ENCODE measurements around the gene MTF2.
"Not testable (repeated sequence)": the region's sequence is repeated elsewhere in the genome, so short reads cannot be mapped to it uniquely, and the experiment has no call there.

Gene MTF2

GRCh38 chr1:93174638-93175037 lies 95.6 kb downstream of the MTF2 start:
- not testable (repeated sequence) for H2BK15ac ChIP-seq (ENCODE audit: low read length); H3K4me2 ChIP-seq (ENCODE audit: insufficient read depth, low read length, poor library complexity, severe bottlenecking); H2BK5ac ChIP-seq (ENCODE audit: low read length); H3K23ac ChIP-seq (ENCODE audit: low read depth, low read length, poor library complexity); H3K4ac ChIP-seq (ENCODE audit: low read length); H4K8ac ChIP-seq (ENCODE audit: low read depth, low read length); H3K18ac ChIP-seq (ENCODE audit: low read length); H3K9ac ChIP-seq (ENCODE audit: low read depth, low read length, poor library complexity); H2BK12ac ChIP-seq (ENCODE audit: low read length); H3K14ac ChIP-seq (ENCODE audit: low read length); H2AK5ac ChIP-seq (ENCODE audit: low read depth, low read length); H3K27ac ChIP-seq (replicated peaks; ENCODE audit: low read length); H3K27me3 ChIP-seq (ENCODE audit: control insufficient read depth in 3 of 3, insufficient read depth in 3 of 3, low read depth in 1 of 3, low read length in 3 of 3); H4K91ac ChIP-seq (ENCODE audit: low read depth, low read length, poor library complexity); H3K79me1 ChIP-seq (ENCODE audit: low read depth, low read length); H3K9me3 ChIP-seq (replicated peaks in 1 of 2; ENCODE audit: control insufficient read depth in 2 of 2, insufficient read depth in 1 of 2, low read depth in 1 of 2, low read length in 2 of 2); H2BK120ac ChIP-seq (ENCODE audit: low read depth, low read length); H2AFZ ChIP-seq (ENCODE audit: low read length); DNase-seq (ENCODE audit: low spot score); H3K4me1 ChIP-seq (ENCODE audit: control insufficient read depth in 2 of 2, insufficient read depth in 1 of 2, low read depth in 1 of 2, low read length in 2 of 2); H3K4me3 ChIP-seq (ENCODE audit: low read length in 2 of 2)
- H3K36me3 ChIP-seq (replicated peaks in 1 of 2; ENCODE audit: control insufficient read depth in 2 of 2, insufficient read depth in 2 of 2, low read length in 2 of 2), result peaks cover 0 to 30% of the 10 kb centered on the region in 2 donors
- WGBS, 2 donors (ENCODE audit: extremely low coverage in 2 of 2, insufficient read length in 2 of 2, insufficient replicate concordance in 1 of 2), result no CpG with 5 or more reads among the region's 3 CpGs

GRCh38 chr1:93177991-93178390 lies 98.9 kb downstream of the MTF2 start:
- no peak overlapping the region for H2BK120ac ChIP-seq (ENCODE audit: low read depth, low read length)
- H3K27me3 ChIP-seq (ENCODE audit: control insufficient read depth in 3 of 3, insufficient read depth in 3 of 3, low read depth in 1 of 3, low read length in 3 of 3), result no peaks in the 10 kb centered on the region
- H3K23ac ChIP-seq (ENCODE audit: low read depth, low read length, poor library complexity), result no peak overlapping the region
- no peak overlapping the region for H2BK12ac ChIP-seq (ENCODE audit: low read length)
- H3K18ac ChIP-seq (ENCODE audit: low read length), result no peak overlapping the region
- H3K27ac ChIP-seq (replicated peaks; ENCODE audit: low read length), result no peak overlapping the region
- peaks cover 2% of the 10 kb centered on the region for H3K79me1 ChIP-seq (ENCODE audit: low read depth, low read length)
- H3K9me3 ChIP-seq (replicated peaks in 1 of 2; ENCODE audit: control insufficient read depth in 2 of 2, insufficient read depth in 1 of 2, low read depth in 1 of 2, low read length in 2 of 2), result peaks cover 0 to 4% of the 10 kb centered on the region in 2 donors
- H2BK5ac ChIP-seq (ENCODE audit: low read length), result no peak overlapping the region
- DNase-seq (ENCODE audit: low spot score), result no peak
- peaks cover 0 to 25% of the 10 kb centered on the region in 2 donors for H3K36me3 ChIP-seq (replicated peaks in 1 of 2; ENCODE audit: control insufficient read depth in 2 of 2, insufficient read depth in 2 of 2, low read length in 2 of 2)
- no CpG with 5 or more reads among the region's 4 CpGs for WGBS, 2 donors (ENCODE audit: extremely low coverage in 2 of 2, insufficient read length in 2 of 2, insufficient replicate concordance in 1 of 2)
- H3K4me3 ChIP-seq (ENCODE audit: low read length in 2 of 2), result no peak overlapping the region
- H4K8ac ChIP-seq (ENCODE audit: low read depth, low read length), result no peak overlapping the region
- H3K14ac ChIP-seq (ENCODE audit: low read length), result no peak overlapping the region
- H3K9ac ChIP-seq (ENCODE audit: low read depth, low read length, poor library complexity), result no peak overlapping the region
- H3K4ac ChIP-seq (ENCODE audit: low read length), result no peak overlapping the region
- no peak overlapping the region for H2BK15ac ChIP-seq (ENCODE audit: low read length)
- no peak overlapping the region for H2AK5ac ChIP-seq (ENCODE audit: low read depth, low read length)
- no peak overlapping the region for H3K4me2 ChIP-seq (ENCODE audit: insufficient read depth, low read length, poor library complexity, severe bottlenecking)
- H2AFZ ChIP-seq (ENCODE audit: low read length), result no peak overlapping the region
- H3K4me1 ChIP-seq (ENCODE audit: control insufficient read depth in 2 of 2, insufficient read depth in 1 of 2, low read depth in 1 of 2, low read length in 2 of 2), result peaks cover 1 to 3% of the 10 kb centered on the region in 2 donors
- no peak overlapping the region for H4K91ac ChIP-seq (ENCODE audit: low read depth, low read length, poor library complexity)

DNA sequence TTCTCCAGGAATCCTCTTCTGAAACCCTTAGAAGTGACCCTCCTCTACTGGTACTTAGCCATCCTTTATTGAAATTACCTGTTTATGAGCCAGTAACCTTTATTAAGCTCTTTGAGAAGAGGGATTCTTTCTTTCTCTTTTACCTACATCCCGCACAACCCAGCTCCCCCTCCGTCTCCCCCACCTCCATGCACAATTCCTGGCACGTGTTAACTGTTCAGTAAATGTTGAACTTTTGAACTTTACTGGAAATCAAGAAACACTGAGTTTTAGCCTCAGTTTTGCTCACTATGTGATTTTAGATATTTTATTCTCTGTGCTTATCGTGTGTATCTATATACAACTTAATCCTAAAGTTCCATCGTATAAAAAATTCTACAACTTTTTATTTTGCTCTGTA lies 99.3 kb downstream of the MTF2 start:
- Histone ChIP-seq H3K27me3 (ENCODE audit: control insufficient read depth in 3 of 3, insufficient read depth in 3 of 3, low read depth in 1 of 3, low read length in 3 of 3) (no peaks in the 10 kb centered on the region), H3K4ac (ENCODE audit: low read length) (no peak overlapping the region), H3K27ac (replicated peaks; ENCODE audit: low read length) (no peak overlapping the region), H2AK5ac (ENCODE audit: low read depth, low read length) (no peak overlapping the region), H3K4me3 (ENCODE audit: low read length in 2 of 2) (peak overlapping the region in 1 of 2 donors; percentile 84), H2BK12ac (ENCODE audit: low read length) (no peak overlapping the region), H2AFZ (ENCODE audit: low read length) (no peak overlapping the region), H3K4me1 (ENCODE audit: control insufficient read depth in 2 of 2, insufficient read depth in 1 of 2, low read depth in 1 of 2, low read length in 2 of 2) (peaks cover 1 to 3% of the 10 kb centered on the region in 2 donors), H3K79me1 (ENCODE audit: low read depth, low read length) (peaks cover 2% of the 10 kb centered on the region), H3K23ac (ENCODE audit: low read depth, low read length, poor library complexity) (no peak overlapping the region), H4K91ac (ENCODE audit: low read depth, low read length, poor library complexity) (no peak overlapping the region), H2BK5ac (ENCODE audit: low read length) (no peak overlapping the region), H3K36me3 (replicated peaks in 1 of 2; ENCODE audit: control insufficient read depth in 2 of 2, insufficient read depth in 2 of 2, low read length in 2 of 2) (peaks cover 0 to 25% of the 10 kb centered on the region in 2 donors), H2BK15ac (ENCODE audit: low read length) (no peak overlapping the region), H3K4me2 (ENCODE audit: insufficient read depth, low read length, poor library complexity, severe bottlenecking) (no peak overlapping the region), H2BK120ac (ENCODE audit: low read depth, low read length) (no peak overlapping the region), H4K8ac (ENCODE audit: low read depth, low read length) (no peak overlapping the region), H3K9me3 (replicated peaks in 1 of 2; ENCODE audit: control insufficient read depth in 2 of 2, insufficient read depth in 1 of 2, low read depth in 1 of 2, low read length in 2 of 2) (peaks cover 0 to 4% of the 10 kb centered on the region in 2 donors), H3K14ac (ENCODE audit: low read length) (no peak overlapping the region), H3K18ac (ENCODE audit: low read length) (no peak overlapping the region), H3K9ac (ENCODE audit: low read depth, low read length, poor library complexity) (no peak overlapping the region)
- no peak for DNase-seq (ENCODE audit: low spot score)
- WGBS, 2 donors (ENCODE audit: extremely low coverage in 2 of 2, insufficient read length in 2 of 2, insufficient replicate concordance in 1 of 2), result no CpG with 5 or more reads among the region's 5 CpGs

- H4K91ac ChIP-seq (ENCODE audit: low read depth, low read length, poor library complexity), result peak within 1 kb of the TSS; percentile 6
- peak within 1 kb of the TSS; percentile 77 for H3K4me2 ChIP-seq (ENCODE audit: insufficient read depth, low read length, poor library complexity, severe bottlenecking)
- H2BK5ac ChIP-seq (ENCODE audit: low read length), result peak within 1 kb of the TSS; percentile 91
- no peaks in the 10 kb centered on the region for H3K9me3 ChIP-seq (replicated peaks in 1 of 2; ENCODE audit: control insufficient read depth in 2 of 2, insufficient read depth in 1 of 2, low read depth in 1 of 2, low read length in 2 of 2)
- peak within 1 kb of the TSS; percentile 46 for H3K23ac ChIP-seq (ENCODE audit: low read depth, low read length, poor library complexity)
- no CpG with 5 or more reads among the region's 78 CpGs for WGBS, 2 donors (ENCODE audit: extremely low coverage in 2 of 2, insufficient read length in 2 of 2, insufficient replicate concordance in 1 of 2)
- no peak within 1 kb of the TSS for H2BK120ac ChIP-seq (ENCODE audit: low read depth, low read length)
- H3K4me1 ChIP-seq (ENCODE audit: control insufficient read depth in 2 of 2, insufficient read depth in 1 of 2, low read depth in 1 of 2, low read length in 2 of 2), result peaks cover 1 to 3% of the 10 kb centered on the region in 2 donors
- H2AK5ac ChIP-seq (ENCODE audit: low read depth, low read length), result no peak within 1 kb of the TSS
- peaks cover 0 to 28% of the 10 kb centered on the region in 2 donors for H3K36me3 ChIP-seq (replicated peaks in 1 of 2; ENCODE audit: control insufficient read depth in 2 of 2, insufficient read depth in 2 of 2, low read length in 2 of 2)
- peak within 1 kb of the TSS; percentile 93 for H2AFZ ChIP-seq (ENCODE audit: low read length)
- H3K4me3 ChIP-seq (ENCODE audit: low read length in 2 of 2), result peak within 1 kb of the TSS; percentile 84 to 99
- peak; percentile 96 for DNase-seq (ENCODE audit: low spot score)
- H3K18ac ChIP-seq (ENCODE audit: low read length), result peak within 1 kb of the TSS; percentile 99
- no peaks in the 10 kb centered on the region for H3K27me3 ChIP-seq (ENCODE audit: control insufficient read depth in 3 of 3, insufficient read depth in 3 of 3, low read depth in 1 of 3, low read length in 3 of 3)
- H2BK15ac ChIP-seq (ENCODE audit: low read length), result peak within 1 kb of the TSS; percentile 2
- peak within 1 kb of the TSS; percentile 93 for H3K9ac ChIP-seq (ENCODE audit: low read depth, low read length, poor library complexity)
- peak within 1 kb of the TSS; percentile 78 for H2BK12ac ChIP-seq (ENCODE audit: low read length)
- no peak within 1 kb of the TSS for H3K4ac ChIP-seq (ENCODE audit: low read length)
- no peak within 1 kb of the TSS for H4K8ac ChIP-seq (ENCODE audit: low read depth, low read length)
- peak within 1 kb of the TSS; percentile 93 for H3K27ac ChIP-seq (replicated peaks; ENCODE audit: low read length)
- H3K14ac ChIP-seq (ENCODE audit: low read length), result peak within 1 kb of the TSS; percentile 98
- H3K79me1 ChIP-seq (ENCODE audit: low read depth, low read length), result peaks cover 2% of the 10 kb centered on the region
Observed at GRCh38 chr1:93179886-93180722, 101.0 kb downstream of the MTF2 start, which contains the start of gene TMED5. Gene TMED5, minus strand, starts transcription at chr1:93180413. Its CDS starts 171 bp downstream, at chr1:93180242.
